ENCODE measurements around the gene ATRN.
"Not testable (repeated sequence)": the region's sequence is repeated elsewhere in the genome, so short reads cannot be mapped to it uniquely, and the experiment has no call there.

- TF ChIP-seq CTCF (conservative IDR thresholded peaks at IDR 0.05; ENCODE audit: low read depth, low read length); EZH2 (IDR thresholded peaks at IDR 0.05; ENCODE audit: low read length, unreplicated experiment); EZH2phosphoT487 (IDR thresholded peaks at IDR 0.05; ENCODE audit: borderline replicate concordance, low read length): not testable (repeated sequence)
These were observed 53.9 kb downstream of the ATRN start for GRCh38 chr20:3524696-3525095.

Data from PC-3 (cell line).